Pancreas (tissue), 10 donors: Measurements from ENCODE around the gene DNAJC30. TPM values are rescaled to one million over a fixed set of nuclear protein-coding genes. Genes with fewer than 3 reads are reported as not detected.
"Not testable (repeated sequence)": the region's sequence is repeated elsewhere in the genome, so short reads cannot be mapped to it uniquely, and the experiment has no call there.

Experiments
- ATAC-seq, 4 donors: fragments of 200-7000 bp; cut with Tn5 transposase; one replicate each; pipeline versions ENCODE4 v1.8.0 to v1.9.1; 2020; ENCODE audit warnings: mild to moderate bottlenecking in 4 of 4, moderate library complexity in 4 of 4
- DNase-seq, 6 donors: peaks; one replicate each; pipeline ENCODE4 v3.0.0-alpha.2; 2020
- FAIRE-seq: peaks from 2 replicates; lab custom pipeline; 2012; peaks lifted over from hg19 to GRCh38; lab: Jason Lieb, UNC
- H3K27ac ChIP-seq, 4 donors: fragments of 200-600 bp; sonication (generic); 1 replicate in 3 of 4; 2 replicates in 1 of 4; pipeline versions ENCODE4 v1.5.0 to v1.8.0; 2020
- H3K27me3 ChIP-seq, 4 donors: fragments of 200-600 bp; one replicate each; pipeline ENCODE4 v1.8.0; 2021
- H3K36me3 ChIP-seq, 3 donors: fragments of 200-600 bp; sonication (generic) in 1 of 3; one replicate each; pipeline versions ENCODE4 v1.5.0 to v1.8.0; 2020 to 2021
- H3K4me1 ChIP-seq, 3 donors: fragments of 200-600 bp; one replicate each; pipeline ENCODE4 v1.8.0; 2021
- H3K4me3 ChIP-seq, 4 donors: fragments of 200-600 bp; sonication (generic) in 2 of 4; one replicate each; pipeline versions ENCODE4 v1.5.0 to v1.8.0; 2020 to 2021
- H3K9me3 ChIP-seq, 4 donors: fragments of 200-600 bp; one replicate each; pipeline ENCODE4 v1.8.0; 2021
- CTCF ChIP-seq, 4 donors: fragments of 200-600 bp; sonication (generic) in 3 of 4; IDR thresholded peaks; one replicate each; pipeline versions ENCODE4 v1.5.0 to v1.8.0; 2021; ENCODE audit warnings: antibody characterized with exemption in 4 of 4
- WGBS, 2 donors: extraction: QIAGEN DNeasy Blood & Tissue Kit; methylation state at CpG; one replicate each; pipeline ENCODE4 v1.1.7; 2013; 5-methylcytosine and 5-hydroxymethylcytosine counted together
- intact Hi-C, 3 donors: fragments of 100-400 bp; cut with DNase I; formaldehyde crosslinking; loops; one replicate each; pipeline versions ENCODE4 v1.11.1 to v1.14.2; 2022
- polyA plus RNA-seq, 2 donors: library from polyadenylated mRNA; stranded (reverse); fragments of 200-250 nt; gene quantifications; one replicate each; pipeline ENCODE4 v1.2.3, GENCODE V29; 2013
- total RNA-seq, 6 donors: library from RNA; stranded (reverse); fragmentation: NEBNext Ultra II Directional in 4 of 6; extraction: Animal tissue kit (Norgen Biotek cat#: 25700) in 4 of 6; gene quantifications; one replicate each; pipeline versions ENCODE4 v1.2.1 to v1.2.4, GENCODE V29; 2021 to 2023
- donor health status: healthy with polysubstance abuse.
- donor health status: DM: no; HTN: no; CAD: no; lungs with moderate emphysema.
- donor health status: DM: no; HTN: no; CAD: no.
- donor health status: control.
- donor health status: control.
- donor health status: Bipolar disorder and iron deficiency.
- donor health status: DM: yes; HTN: yes; CAD: no.
- donor health status: DM: no; HTN: no; CAD: no.
- donor health status: DM: no; HTN: no; CAD: no.
- donor health status: DM: yes; HTN: yes; CAD: no.

Gene DNAJC30
- total and polyA plus RNA-seq, 8 donors = 4.1 to 8.2 (median 5.6) TPM

GRCh38 chr7:73679709-73680108 lies 3.5 kb downstream of the DNAJC30 start:
- no peak overlapping the region for H3K4me3 ChIP-seq
- no peak for FAIRE-seq
- no peak overlapping the region for H3K27ac ChIP-seq
- H3K36me3 ChIP-seq = no peaks in the 10 kb centered on the region
- DNase-seq = peak in 1 of 6 donors; percentile 0
- no peak for ATAC-seq
- no peaks in the 10 kb centered on the region for H3K9me3 ChIP-seq
- 82 to 88% methylated on average over 2 of the region's 2 CpGs for WGBS, 2 donors
- intact Hi-C loops = no loop called here
- H3K27me3 ChIP-seq = no peaks in the 10 kb centered on the region
- TF ChIP-seq CTCF (IDR thresholded peaks at IDR 0.05) = no peak
- peaks cover 8 to 14% (median 12%) of the 10 kb centered on the region in 3 donors for H3K4me1 ChIP-seq

DNA sequence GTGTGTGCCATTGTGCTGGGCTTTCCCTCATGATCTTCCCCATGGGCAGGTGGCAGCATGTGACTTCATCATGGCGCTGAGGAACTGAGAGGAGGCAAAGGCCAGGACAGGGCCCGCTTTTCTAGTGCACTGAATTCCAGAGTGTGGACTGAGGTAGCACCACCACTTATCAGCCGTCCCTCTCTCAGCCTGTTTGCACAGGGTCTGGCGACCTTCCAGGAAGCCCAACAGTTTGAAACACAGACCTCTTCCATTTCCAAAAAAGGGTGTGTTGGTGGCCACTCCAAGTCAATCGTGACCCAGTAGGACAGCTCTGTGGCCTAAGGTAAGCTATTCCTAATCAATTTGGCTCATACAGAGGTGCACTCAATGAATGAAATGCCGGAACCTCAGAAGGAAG lies 4.4 kb downstream of the DNAJC30 start:
- peak in 1 of 6 donors; percentile 27 for DNase-seq
- ATAC-seq = no peak
- TF ChIP-seq CTCF (IDR thresholded peaks at IDR 0.05) = no peak
- H3K9me3 ChIP-seq = no peaks in the 10 kb centered on the region
- FAIRE-seq = no peak
- H3K36me3 ChIP-seq = no peaks in the 10 kb centered on the region
- intact Hi-C loops = no loop called here
- WGBS, 2 donors = 56 to 58% methylated on average over 6 of the region's 6 CpGs
- peaks cover 8 to 14% (median 12%) of the 10 kb centered on the region in 3 donors for H3K4me1 ChIP-seq
- no peak overlapping the region for H3K27ac ChIP-seq
- no peaks in the 10 kb centered on the region for H3K27me3 ChIP-seq
- no peak overlapping the region for H3K4me3 ChIP-seq

GRCh38 chr7:73676062-73676461 lies 7.2 kb downstream of the DNAJC30 start:
- intact Hi-C loops, H3K27ac ChIP-seq, H3K4me1 ChIP-seq, FAIRE-seq, H3K36me3 ChIP-seq, H3K9me3 ChIP-seq, ATAC-seq, H3K4me3 ChIP-seq, H3K27me3 ChIP-seq: not testable (repeated sequence)
- peak in 1 of 6 donors; percentile 12 for DNase-seq
- WGBS, 2 donors = 84 to 89% methylated on average over 9 of the region's 9 CpGs

DNA sequence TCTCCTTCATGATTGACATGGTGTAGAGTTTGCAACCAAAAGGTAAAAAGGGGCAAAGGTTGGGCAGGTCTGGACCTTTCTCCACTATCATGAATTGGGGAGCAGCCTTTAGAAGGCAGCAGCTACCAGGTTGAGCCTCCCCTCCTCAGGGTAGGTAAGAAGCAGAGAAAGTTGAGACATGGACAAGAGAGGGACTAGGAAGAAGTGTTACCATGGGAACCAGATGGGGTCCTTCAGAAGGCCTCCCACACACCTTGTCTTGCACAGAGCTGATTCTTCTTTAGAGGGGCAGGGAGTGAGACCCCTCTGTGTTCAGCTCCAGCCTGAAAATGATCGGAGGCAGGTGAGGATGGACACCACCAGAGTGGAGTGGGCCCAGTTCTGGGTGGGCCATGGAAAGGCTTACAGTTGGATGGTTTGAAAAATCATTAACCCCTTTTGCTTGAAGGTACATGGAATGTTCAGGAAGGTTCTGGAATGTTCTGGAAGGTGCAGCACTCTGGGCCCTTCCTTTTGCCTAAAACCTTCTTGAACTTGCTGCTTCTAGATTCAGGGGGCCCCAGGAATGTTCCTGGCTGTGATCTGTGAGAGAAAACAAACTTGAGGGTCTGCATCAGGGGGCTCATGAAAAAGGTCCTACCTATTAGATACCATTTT lies 8.7 kb downstream of the DNAJC30 start:
- no peak for FAIRE-seq
- H3K27ac ChIP-seq = no peak overlapping the region
- intact Hi-C loops = no loop called here
- DNase-seq = no peak
- 93 to 96% methylated on average over 1 of the region's 1 CpG for WGBS, 2 donors
- no peak for TF ChIP-seq CTCF (IDR thresholded peaks at IDR 0.05)
- no peaks in the 10 kb centered on the region for H3K9me3 ChIP-seq
- no peaks in the 10 kb centered on the region for H3K4me1 ChIP-seq
- H3K27me3 ChIP-seq = no peaks in the 10 kb centered on the region
- H3K36me3 ChIP-seq = no peaks in the 10 kb centered on the region
- no peak overlapping the region for H3K4me3 ChIP-seq
- ATAC-seq = no peak

DNA sequence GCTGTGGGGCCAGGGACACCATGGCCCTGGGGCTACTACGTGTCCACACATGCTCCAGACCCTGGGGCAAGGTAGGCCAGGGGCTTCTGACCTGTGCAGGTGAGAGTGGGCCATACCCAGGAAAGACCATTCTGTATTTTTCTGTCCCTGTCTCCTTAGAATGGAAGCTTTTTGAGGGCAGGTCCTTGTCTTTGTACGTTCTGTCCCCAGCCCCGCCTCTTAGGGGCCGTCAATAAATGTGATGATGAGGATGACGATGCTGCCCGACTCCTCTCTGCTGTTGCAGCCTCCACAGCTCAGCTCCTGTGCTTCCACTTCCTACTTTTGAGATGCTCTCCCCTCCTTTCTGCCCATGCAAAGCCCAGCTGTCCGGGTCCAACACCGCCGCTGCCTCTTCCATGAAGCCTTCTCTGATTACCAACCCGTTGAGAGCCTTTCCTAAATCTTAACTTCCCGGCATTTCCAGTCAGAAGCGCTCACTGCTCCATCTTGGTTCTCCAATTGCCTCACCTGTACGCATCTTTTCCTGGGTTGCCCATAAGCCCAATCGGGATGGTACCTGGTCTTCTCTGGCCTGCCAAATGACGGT lies 11.3 kb downstream of the DNAJC30 start:
- FAIRE-seq (no peak), ATAC-seq (no peak), DNase-seq (no peak)
- H3K4me1 ChIP-seq = no peaks in the 10 kb centered on the region
- H3K27ac ChIP-seq = no peak overlapping the region
- intact Hi-C loops = no loop called here
- TF ChIP-seq CTCF (IDR thresholded peaks at IDR 0.05) = no peak
- H3K9me3 ChIP-seq = no peaks in the 10 kb centered on the region
- H3K27me3 ChIP-seq = no peaks in the 10 kb centered on the region
- no peaks in the 10 kb centered on the region for H3K36me3 ChIP-seq
- WGBS, 2 donors = 93 to 95% methylated on average over 15 of the region's 15 CpGs
- no peak overlapping the region for H3K4me3 ChIP-seq
